H1 (cell line): Measurements from ENCODE around the gene JOSD2. TPM values are rescaled to one million over a fixed set of nuclear protein-coding genes. Genes with fewer than 3 reads are reported as not detected.

Experiments used
- CTCF ChIA-PET: fragments of 300-600 bp; sonication (Branson Sonifier 250); formaldehyde crosslinking; loops from one replicate; lab custom pipeline; 2021; ENCODE audit not compliant: partially characterized antibody; lab: Charles Lee
- POLR2A ChIA-PET: fragments of 300-600 bp; sonication (Branson Sonifier 250); formaldehyde crosslinking; loops from one replicate; lab custom pipeline; 2021; ENCODE audit warnings: inconsistent platforms; ENCODE audit not compliant: partially characterized antibody; lab: Charles Lee
- DNase-seq, 2 experiments: peaks; one replicate each; pipeline versions ENCODE4 v3.0.0 to v3.0.0-alpha.2; 2010 to 2022; ENCODE audit warnings: low spot score in 2 of 2, low read depth in 1 of 2, mixed read lengths in 1 of 2
- FAIRE-seq: peaks from 2 replicates; lab custom pipeline; 2011; peaks lifted over from hg19 to GRCh38; lab: Jason Lieb, UNC
- H2AFZ ChIP-seq: 2 replicates; pipeline ENCODE4 v1.8.1; 2012; ENCODE audit warnings: low read length, inconsistent platforms
- H2AK5ac ChIP-seq: 2 replicates; pipeline ENCODE4 v1.6.1; 2013; ENCODE audit warnings: low read depth, low read length
- H2BK120ac ChIP-seq: replicated peaks from 2 replicates; pipeline ENCODE3; 2013; ENCODE audit warnings: low read depth, low read length, inconsistent platforms
- H2BK12ac ChIP-seq: 2 replicates; pipeline ENCODE4 v1.6.1; 2013; ENCODE audit warnings: low read depth, low read length
- H2BK15ac ChIP-seq: 2 replicates; pipeline ENCODE4 v1.6.1; 2013; ENCODE audit warnings: low read length
- H2BK20ac ChIP-seq: 2 replicates; pipeline ENCODE4 v1.6.1; 2013; ENCODE audit warnings: low read length
- H2BK5ac ChIP-seq: 2 replicates; pipeline ENCODE4 v1.6.1; 2013; ENCODE audit warnings: low read depth, low read length
- H3K14ac ChIP-seq: 2 replicates; pipeline ENCODE4 v1.6.1; 2013; ENCODE audit warnings: inconsistent platforms; ENCODE audit not compliant: insufficient read length
- H3K18ac ChIP-seq: 2 replicates; pipeline ENCODE4 v1.6.1; 2013; ENCODE audit warnings: low read length; ENCODE audit errors: extremely low read depth
- H3K23ac ChIP-seq: 2 replicates; pipeline ENCODE4 v1.6.1; 2013; ENCODE audit warnings: inconsistent platforms; ENCODE audit not compliant: insufficient read length
- H3K23me2 ChIP-seq: 2 replicates; pipeline ENCODE4 v1.6.1; 2013; ENCODE audit warnings: low read depth, low read length
- H3K27ac ChIP-seq: 2 replicates; pipeline ENCODE4 v1.6.1; 2011; ENCODE audit warnings: low read depth, low read length, inconsistent platforms
- H3K27me3 ChIP-seq, 4 experiments: replicated peaks in 1 of 4; 1 replicate in 1 of 4; 2 replicates in 3 of 4; pipeline versions ENCODE4 v1.6.1 to v1.8.1; 2011 to 2013; ENCODE audit warnings: low read length in 3 of 4, mild to moderate bottlenecking in 3 of 4, inconsistent platforms in 2 of 4, mixed read lengths in 2 of 4, moderate library complexity in 1 of 4; ENCODE audit not compliant: control insufficient read depth in 3 of 4, insufficient read depth in 3 of 4; ENCODE audit errors: extremely low read depth in 1 of 4
- H3K36me3 ChIP-seq, 4 experiments: 2 replicates each; pipeline versions ENCODE4 v1.6.1 to v1.8.1; 2011 to 2013; ENCODE audit warnings: mild to moderate bottlenecking in 4 of 4, low read length in 3 of 4, moderate library complexity in 2 of 4, control low read depth in 1 of 4, inconsistent platforms in 1 of 4; ENCODE audit not compliant: insufficient read depth in 4 of 4, control insufficient read depth in 2 of 4
- H3K4ac ChIP-seq: replicated peaks from 2 replicates; pipeline ENCODE3; 2013; ENCODE audit warnings: low read length, low read depth, mixed read lengths, inconsistent platforms; ENCODE audit not compliant: insufficient read length
- H3K4me1 ChIP-seq, 4 experiments: replicated peaks in 1 of 4; 1 replicate in 1 of 4; 2 replicates in 3 of 4; pipeline versions ENCODE4 v1.6.1 to v1.8.1; 2011 to 2013; ENCODE audit warnings: low read length in 3 of 4, inconsistent platforms in 2 of 4, mixed read lengths in 1 of 4; ENCODE audit not compliant: insufficient read depth in 4 of 4, control insufficient read depth in 3 of 4
- H3K4me2 ChIP-seq, 2 experiments: 2 replicates each; pipeline versions ENCODE4 v1.6.1 to v1.8.1; 2011 to 2013; ENCODE audit warnings: low read depth in 2 of 2, low read length in 2 of 2, control low read depth in 1 of 2, inconsistent platforms in 1 of 2, mild to moderate bottlenecking in 1 of 2; ENCODE audit not compliant: insufficient read depth in 1 of 2
- H3K4me3 ChIP-seq, 4 experiments: fragments of 200-600, 300-600 bp in 1 of 4; sonication (generic), shearing (Covaris generic), sonication (Bioruptor Twin) in 1 of 4; 2 replicates each; pipeline versions ENCODE4 v1.5.1 to v1.8.1; 2011 to 2016; ENCODE audit warnings: low read length in 4 of 4, low read depth in 3 of 4, control low read depth in 2 of 4, inconsistent platforms in 2 of 4, mild to moderate bottlenecking in 2 of 4, mixed read lengths in 1 of 4, moderate library complexity in 1 of 4; ENCODE audit not compliant: insufficient read depth in 2 of 4; ENCODE audit errors: extremely low read depth in 1 of 4
- H3K56ac ChIP-seq: replicated peaks from 2 replicates; pipeline ENCODE3; 2013; ENCODE audit warnings: low read depth, mild to moderate bottlenecking, mixed read lengths, low read length, inconsistent platforms; ENCODE audit not compliant: insufficient read length
- H3K79me1 ChIP-seq: 2 replicates; pipeline ENCODE4 v1.6.1; 2013; ENCODE audit warnings: low read depth, low read length, control low read depth
- H3K79me2 ChIP-seq, 2 experiments: 2 replicates each; pipeline versions ENCODE4 v1.6.1 to v1.8.1; 2012 to 2013; ENCODE audit warnings: low read length in 2 of 2, mild to moderate bottlenecking in 2 of 2, inconsistent platforms in 1 of 2; ENCODE audit not compliant: insufficient read depth in 2 of 2, control insufficient read depth in 1 of 2
- H3K9ac ChIP-seq, 4 experiments: replicated peaks in 1 of 4; 1 replicate in 1 of 4; 2 replicates in 3 of 4; pipeline versions ENCODE4 v1.6.1 to v1.8.1; 2011 to 2013; ENCODE audit warnings: low read depth in 3 of 4, low read length in 3 of 4, control low read depth in 2 of 4, mild to moderate bottlenecking in 2 of 4, moderate library complexity in 2 of 4, inconsistent platforms in 1 of 4; ENCODE audit errors: extremely low read depth in 1 of 4
- H3K9me3 ChIP-seq, 2 experiments: 2 replicates each; pipeline versions ENCODE4 v1.6.1 to v1.8.1; 2012 to 2013; ENCODE audit warnings: mild to moderate bottlenecking in 2 of 2, moderate library complexity in 2 of 2, control low read depth in 1 of 2, inconsistent platforms in 1 of 2, low read depth in 1 of 2, low read length in 1 of 2, mixed read lengths in 1 of 2; ENCODE audit not compliant: insufficient read depth in 2 of 2
- H4K20me1 ChIP-seq, 2 experiments: replicated peaks in 1 of 2; 2 replicates each; pipeline versions ENCODE3 to v1.8.1; 2011 to 2013; ENCODE audit warnings: inconsistent platforms in 2 of 2, low read length in 2 of 2, mild to moderate bottlenecking in 1 of 2; ENCODE audit not compliant: insufficient read depth in 2 of 2, control insufficient read depth in 1 of 2
- H4K5ac ChIP-seq: 2 replicates; pipeline ENCODE4 v1.6.1; 2013; ENCODE audit warnings: low read length, low read depth, mixed read lengths, inconsistent platforms; ENCODE audit not compliant: insufficient read length
- H4K8ac ChIP-seq: 2 replicates; pipeline ENCODE4 v1.8.0; 2013; ENCODE audit warnings: mild to moderate bottlenecking, moderate library complexity, low read length, inconsistent platforms; ENCODE audit not compliant: insufficient read depth; ENCODE audit errors: extremely low read depth
- H4K91ac ChIP-seq: replicated peaks from 2 replicates; pipeline ENCODE3; 2013; ENCODE audit warnings: low read length, mixed read lengths, inconsistent platforms; ENCODE audit not compliant: insufficient read length
- CREB1 ChIP-seq: IDR thresholded peaks from 2 replicates; pipeline ENCODE4 v1.6.1; 2012; ENCODE audit warnings: inconsistent platforms
- GABPA ChIP-seq: IDR thresholded peaks from 2 replicates; pipeline ENCODE4 v1.6.1; 2011; ENCODE audit warnings: mild to moderate bottlenecking, low read length, moderate library complexity, borderline replicate concordance; ENCODE audit not compliant: insufficient read depth
- PHF8 ChIP-seq: fragments of 200-600 bp; sonication (generic); conservative IDR thresholded peaks from 2 replicates; pipeline ENCODE4 v1.7.1; 2012; ENCODE audit warnings: low read depth, mild to moderate bottlenecking, inconsistent platforms, low read length, moderate library complexity
- RFX5 ChIP-seq: IDR thresholded peaks from 2 replicates; pipeline ENCODE4 v1.6.1; 2011; ENCODE audit warnings: low read depth, low read length, improper control_type of control experiment, borderline replicate concordance
- RNF2 ChIP-seq: fragments of 200-900, 300-1000 bp; sonication (generic); IDR thresholded peaks from 2 replicates; pipeline ENCODE4 v1.7.1; 2016; ENCODE audit warnings: borderline replicate concordance, low read depth, mild to moderate bottlenecking, antibody characterized with exemption, low read length; ENCODE audit not compliant: poor library complexity, severe bottlenecking; ENCODE audit errors: missing control alignments
- RXRA ChIP-seq: IDR thresholded peaks from 2 replicates; pipeline ENCODE4 v1.6.1; 2011; ENCODE audit warnings: low read depth, mild to moderate bottlenecking, low read length, moderate library complexity; ENCODE audit not compliant: insufficient read depth
- SP2 ChIP-seq: IDR thresholded peaks from 2 replicates; pipeline ENCODE4 v1.6.1; 2012; ENCODE audit warnings: mild to moderate bottlenecking, low read length, inconsistent platforms
- TAF7 ChIP-seq: optimal IDR thresholded peaks from 2 replicates; pipeline ENCODE3; 2011; ENCODE audit warnings: low read depth, mild to moderate bottlenecking, inconsistent platforms, low read length, moderate library complexity, borderline replicate concordance
- TBP ChIP-seq: IDR thresholded peaks from 2 replicates; pipeline ENCODE4 v1.6.1; 2011; ENCODE audit warnings: low read depth, low read length, improper control_type of control experiment
- WGBS, 2 experiments: shearing (Covaris generic) in 1 of 2; methylation state at CpG; one replicate each; pipeline versions ENCODE4 v1.1.6 to v1.1.7; 2013 to 2015; ENCODE audit warnings: low lambda C conversion rate in 2 of 2, mixed read lengths in 2 of 2, inconsistent platforms in 1 of 2, low coverage in 1 of 2, missing lambda C conversion rate in 1 of 2; ENCODE audit not compliant: insufficient replicate concordance in 2 of 2, insufficient coverage in 1 of 2, insufficient read length in 1 of 2; ENCODE audit errors: extremely low coverage in 1 of 2, missing lambda C conversion rate in 1 of 2; 5-methylcytosine and 5-hydroxymethylcytosine counted together
- polyA plus RNA-seq, 7 experiments: library from polyadenylated mRNA; depleted of rRNA in 3 of 7; stranded (reverse) in 5 of 7; unstranded in 2 of 7; fragments of >200 nt in 5 of 7; fragments of 200-250 nt in 2 of 7; gene quantifications; 1 replicate in 5 of 7; 2 replicates in 1 of 7; 4 replicates in 1 of 7; pipeline versions ENCODE4 v1.2.1 to v1.2.3, GENCODE V29; 2011 to 2013; ENCODE audit warnings: missing spikeins in 2 of 7, mixed read lengths in 2 of 7
- total RNA-seq: library from RNA; stranded (reverse); fragmentation: NEBNext Ultra II Directional; extraction: Animal tissue kit (Norgen Biotek cat#: 25700); gene quantifications from 2 replicates; pipeline ENCODE4 v1.2.1, GENCODE V29; 2021

The JOSD2 gene
- total and polyA plus RNA-seq, 2 of the 8 experiments (the other 6 are each of a cell fraction or from before 2014, with no cell fraction given) = 1.9 to 6.6 TPM

- DNase-seq (no peak), FAIRE-seq (no peak)
- 94% methylated on average over 17 of the region's 19 CpGs; no CpG with 5 or more reads in 1 of the 2 experiments for WGBS, 2 experiments
- no peak overlapping the region for H4K8ac ChIP-seq
- no peak overlapping the region for H3K56ac ChIP-seq
- H3K4ac ChIP-seq = no peak overlapping the region
- no peak overlapping the region for H4K5ac ChIP-seq
- H3K23me2 ChIP-seq = no peaks in the 10 kb centered on the region
- H4K20me1 ChIP-seq = no peaks in the 10 kb centered on the region
- peaks cover 0 to 8% (median 4%) of the 10 kb centered on the region in 4 experiments; a peak in 5 of 7 replicates for H3K4me1 ChIP-seq
- H3K27ac ChIP-seq = no peak overlapping the region
- no peak for TF ChIP-seq RFX5
- TF ChIP-seq GABPA = no peak
- TF ChIP-seq RNF2 = no peak
- no peak for TF ChIP-seq RXRA
- no peak for TF ChIP-seq PHF8
- TF ChIP-seq CREB1 = no peak
- no peak for TF ChIP-seq TAF7
- no peak for TF ChIP-seq TBP
- no peak for TF ChIP-seq SP2
- no peak overlapping the region for H2AFZ ChIP-seq
- no peaks in the 10 kb centered on the region for H3K27me3 ChIP-seq
- no peaks in the 10 kb centered on the region for H3K9me3 ChIP-seq
- no peak overlapping the region for H3K23ac ChIP-seq
- no peak overlapping the region for H3K18ac ChIP-seq
- H3K9ac ChIP-seq = no peak overlapping the region
- no peaks in the 10 kb centered on the region for H3K79me1 ChIP-seq
- no peak overlapping the region for H2BK5ac ChIP-seq
- no peaks in the 10 kb centered on the region for H3K79me2 ChIP-seq
- H2BK120ac ChIP-seq = no peak overlapping the region
- H2BK15ac ChIP-seq = 0 out of 2 replicates have a peak overlapping the region, but pooled peaks have one; percentile 21
- no peak overlapping the region for H3K4me2 ChIP-seq
- H3K14ac ChIP-seq = no peak overlapping the region
- no peak overlapping the region for H4K91ac ChIP-seq
- H3K4me3 ChIP-seq = no peak overlapping the region
- no peak overlapping the region for H2AK5ac ChIP-seq
- ChIA-PET CTCF (interaction anchor here (0.7 to 1.7 kb wide), 6 partner anchors 10 to 205 kb away, joined by 3 to 5 read pairs (median 4); no protein-coding TSS in a partner anchor), POLR2A (interaction anchor here (1.1 to 1.6 kb wide), 5 partner anchors 9 to 54 kb away, joined by 3 to 4 read pairs (median 3); no protein-coding TSS in a partner anchor)
- no peak overlapping the region for H2BK20ac ChIP-seq
- no peak overlapping the region for H2BK12ac ChIP-seq
- no peaks in the 10 kb centered on the region for H3K36me3 ChIP-seq
Measured at GRCh38 chr19:50464348-50464747, 46.6 kb downstream of the JOSD2 start.
